Neural cell (in vitro differentiated cells): ENCODE results near the gene SYT1.

Experiments used
- CTCF ChIP-seq: fragments of 450-650 bp; IDR thresholded peaks from 2 replicates; pipeline ENCODE4 v1.5.1; 2014; ENCODE audit warnings: antibody characterized with exemption, mild to moderate bottlenecking, moderate library complexity; ENCODE audit not compliant: poor library complexity, severe bottlenecking
- EZH2 ChIP-seq: fragments of 200-600, 300-800 bp; shearing (Covaris generic), sonication (generic); IDR thresholded peaks from 2 replicates; pipeline ENCODE4 v1.6.1; 2014; ENCODE audit warnings: antibody characterized with exemption, low read length, borderline replicate concordance, mild to moderate bottlenecking; ENCODE audit not compliant: insufficient read depth, poor library complexity, severe bottlenecking

GRCh38 chr12:79033788-79034187 is 169.2 kb downstream of the SYT1 start:
- no peak for TF ChIP-seq CTCF
- TF ChIP-seq EZH2, result no peak
